ENCODE results near the gene MUC21. TPM values are rescaled to one million over a fixed set of nuclear protein-coding genes. Genes with fewer than 3 reads are reported as not detected.
A peak's percentile ranks its signal among the peaks of the same experiment; 100 is the strongest.

MUC21 gene
- polyA plus RNA-seq, 1 of the 3 experiments (the other 2 are of a cell fraction), result not detected

DNA sequence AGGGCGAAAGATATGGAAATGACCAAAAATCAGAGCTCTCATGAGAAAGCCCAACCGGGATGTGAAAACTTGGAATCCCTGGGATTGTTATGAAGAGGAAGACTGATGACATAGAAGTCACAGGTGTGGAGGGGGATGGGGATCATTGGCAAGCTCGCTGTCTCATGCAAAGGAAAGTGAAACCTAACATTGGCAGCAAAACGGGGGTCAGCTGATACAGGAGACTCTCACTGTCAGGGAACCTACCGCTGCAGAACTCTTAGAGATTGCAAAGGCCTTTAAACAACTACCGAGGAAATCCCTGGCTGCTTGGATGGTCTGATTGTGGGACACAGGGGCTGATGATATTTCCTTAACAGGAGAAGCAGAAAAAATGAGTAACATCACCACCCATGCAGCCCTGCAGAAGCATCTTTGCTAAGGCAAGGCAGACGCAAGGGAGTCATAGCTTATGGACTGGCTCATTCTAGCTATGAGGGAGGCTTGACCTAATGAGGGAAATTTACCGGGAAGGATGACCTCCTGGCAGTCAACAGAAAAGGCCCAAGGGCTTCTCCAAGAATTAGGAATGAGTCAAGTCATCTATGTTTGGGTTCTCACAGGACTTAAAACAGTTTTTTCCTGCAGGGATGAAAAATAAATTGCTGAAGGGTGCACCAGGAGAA, 7.0 kb downstream of the MUC21 start:
- Histone ChIP-seq H3K9me3 (no peaks in the 10 kb centered on the region), H3K9me2 (no peaks in the 10 kb centered on the region), H3K27ac (ENCODE audit: low read depth in 2 of 2, low read length in 1 of 2) (no peak overlapping the region), H3K4me3 (ENCODE audit: low read depth in 2 of 2, low read length in 1 of 2) (no peak overlapping the region), H3K36me3 (replicated peaks in 1 of 2; ENCODE audit: control insufficient read depth in 1 of 2, insufficient read depth in 2 of 2, low read length in 1 of 2) (no peaks in the 10 kb centered on the region), H3K4me1 (ENCODE audit: control insufficient read depth in 1 of 2, insufficient read depth in 2 of 2, low read depth in 1 of 2, low read length in 1 of 2) (no peaks in the 10 kb centered on the region), H3K4me2 (0 out of 2 replicates have a peak overlapping the region, but pooled peaks have one; percentile 17), H3K79me2 (ENCODE audit: insufficient read depth) (no peaks in the 10 kb centered on the region), H3K27me3 (ENCODE audit: insufficient read depth) (no peaks in the 10 kb centered on the region), H4K20me1 (ENCODE audit: insufficient read depth) (no peaks in the 10 kb centered on the region), H3K9ac (no peak overlapping the region), H3F3A (replicated peaks; ENCODE audit: insufficient read depth) (no peaks in the 10 kb centered on the region), H2AFZ (ENCODE audit: low read depth) (peak overlapping the region; percentile 24; the same call in 1 of the 2 replicates)
- DNase-seq, result no peak
- no peak for TF ChIP-seq TAF1 (IDR thresholded peaks at IDR 0.05; ENCODE audit: borderline replicate concordance, low read depth, low read length)
- TF ChIP-seq RXRA (IDR thresholded peaks at IDR 0.05; ENCODE audit: borderline replicate concordance, low read depth), result no peak
- no peak for TF ChIP-seq POLR2AphosphoS5 (IDR thresholded peaks at IDR 0.05; ENCODE audit: low read depth, low read length)
- 32% methylated on average over 8 of the region's 8 CpGs for WGBS (ENCODE audit: low lambda C conversion rate)
- POLR2A ChIA-PET, result no interaction called here
- CTCF ChIA-PET, result interaction anchor here (0.6 kb wide), 1 partner anchor 491 kb away, joined by 3 read pairs; no protein-coding TSS in a partner anchor

DNA sequence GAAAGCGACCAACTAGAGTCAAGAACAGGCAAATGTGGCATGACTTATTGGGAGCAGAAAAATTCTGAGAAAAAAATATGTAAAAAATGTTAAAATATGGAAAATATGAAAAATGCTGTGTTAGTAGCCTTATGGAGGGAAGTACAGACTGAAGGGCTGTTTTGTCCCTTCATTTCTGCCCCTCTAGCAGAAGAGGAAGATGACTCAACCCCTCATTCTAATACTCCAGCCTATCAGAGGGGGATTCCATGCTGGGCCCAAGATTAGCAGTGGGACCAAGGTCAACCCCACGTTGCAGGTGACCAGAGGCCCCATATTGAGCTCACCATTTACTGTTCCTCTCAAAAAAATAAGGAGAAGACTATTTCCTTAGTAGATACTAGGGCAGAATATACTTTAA, 8.4 kb downstream of the MUC21 start:
- Histone ChIP-seq H3K4me1 (ENCODE audit: control insufficient read depth in 1 of 2, insufficient read depth in 2 of 2, low read depth in 1 of 2, low read length in 1 of 2) (no peaks in the 10 kb centered on the region), H3K79me2 (ENCODE audit: insufficient read depth) (no peaks in the 10 kb centered on the region), H3K27ac (ENCODE audit: low read depth in 2 of 2, low read length in 1 of 2) (no peak overlapping the region), H2AFZ (ENCODE audit: low read depth) (no peak overlapping the region), H3K9me2 (no peaks in the 10 kb centered on the region), H3K4me3 (ENCODE audit: low read depth in 2 of 2, low read length in 1 of 2) (no peak overlapping the region), H3K9me3 (no peaks in the 10 kb centered on the region), H3K27me3 (ENCODE audit: insufficient read depth) (no peaks in the 10 kb centered on the region), H3F3A (replicated peaks; ENCODE audit: insufficient read depth) (no peaks in the 10 kb centered on the region), H3K4me2 (no peak overlapping the region), H3K36me3 (replicated peaks in 1 of 2; ENCODE audit: control insufficient read depth in 1 of 2, insufficient read depth in 2 of 2, low read length in 1 of 2) (no peaks in the 10 kb centered on the region), H3K9ac (no peak overlapping the region), H4K20me1 (ENCODE audit: insufficient read depth) (no peaks in the 10 kb centered on the region)
- ChIA-PET CTCF (interaction anchor here (0.6 kb wide), 1 partner anchor 21 kb away, joined by 3 read pairs; no protein-coding TSS in a partner anchor), POLR2A (no interaction called here)
- DNase-seq, result no peak
- WGBS (ENCODE audit: low lambda C conversion rate), result 52% methylated on average over 2 of the region's 2 CpGs
- no peak for TF ChIP-seq FOXM1 (IDR thresholded peaks at IDR 0.05; ENCODE audit: low read depth)
- TF ChIP-seq GATA2 (CRISPR knock-in tag; IDR thresholded peaks at IDR 0.05), result no peak
- no peak for TF ChIP-seq TAF1 (IDR thresholded peaks at IDR 0.05; ENCODE audit: borderline replicate concordance, low read depth, low read length)
- TF ChIP-seq, protein P1, sequence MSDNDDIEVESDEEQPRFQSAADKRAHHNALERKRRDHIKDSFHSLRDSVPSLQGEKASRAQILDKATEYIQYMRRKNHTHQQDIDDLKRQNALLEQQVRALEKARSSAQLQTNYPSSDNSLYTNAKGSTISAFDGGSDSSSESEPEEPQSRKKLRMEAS (IDR thresholded peaks at IDR 0.05; ENCODE audit: low read depth), result no peak
- TF ChIP-seq, protein P2, sequence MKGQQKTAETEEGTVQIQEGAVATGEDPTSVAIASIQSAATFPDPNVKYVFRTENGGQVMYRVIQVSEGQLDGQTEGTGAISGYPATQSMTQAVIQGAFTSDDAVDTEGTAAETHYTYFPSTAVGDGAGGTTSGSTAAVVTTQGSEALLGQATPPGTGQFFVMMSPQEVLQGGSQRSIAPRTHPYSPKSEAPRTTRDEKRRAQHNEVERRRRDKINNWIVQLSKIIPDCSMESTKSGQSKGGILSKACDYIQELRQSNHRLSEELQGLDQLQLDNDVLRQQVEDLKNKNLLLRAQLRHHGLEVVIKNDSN (IDR thresholded peaks at IDR 0.05; ENCODE audit: borderline replicate concordance, low read depth), result no peak
- no peak for TF ChIP-seq POLR2AphosphoS5 (IDR thresholded peaks at IDR 0.05; ENCODE audit: low read depth, low read length)
- TF ChIP-seq, protein P3, sequence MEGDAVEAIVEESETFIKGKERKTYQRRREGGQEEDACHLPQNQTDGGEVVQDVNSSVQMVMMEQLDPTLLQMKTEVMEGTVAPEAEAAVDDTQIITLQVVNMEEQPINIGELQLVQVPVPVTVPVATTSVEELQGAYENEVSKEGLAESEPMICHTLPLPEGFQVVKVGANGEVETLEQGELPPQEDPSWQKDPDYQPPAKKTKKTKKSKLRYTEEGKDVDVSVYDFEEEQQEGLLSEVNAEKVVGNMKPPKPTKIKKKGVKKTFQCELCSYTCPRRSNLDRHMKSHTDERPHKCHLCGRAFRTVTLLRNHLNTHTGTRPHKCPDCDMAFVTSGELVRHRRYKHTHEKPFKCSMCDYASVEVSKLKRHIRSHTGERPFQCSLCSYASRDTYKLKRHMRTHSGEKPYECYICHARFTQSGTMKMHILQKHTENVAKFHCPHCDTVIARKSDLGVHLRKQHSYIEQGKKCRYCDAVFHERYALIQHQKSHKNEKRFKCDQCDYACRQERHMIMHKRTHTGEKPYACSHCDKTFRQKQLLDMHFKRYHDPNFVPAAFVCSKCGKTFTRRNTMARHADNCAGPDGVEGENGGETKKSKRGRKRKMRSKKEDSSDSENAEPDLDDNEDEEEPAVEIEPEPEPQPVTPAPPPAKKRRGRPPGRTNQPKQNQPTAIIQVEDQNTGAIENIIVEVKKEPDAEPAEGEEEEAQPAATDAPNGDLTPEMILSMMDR (IDR thresholded peaks at IDR 0.05), result no peak
- TF ChIP-seq GABPA (IDR thresholded peaks at IDR 0.05; ENCODE audit: low read depth), result no peak

All from SK-N-SH (cell line).